T-helper 1 cell treated with Interleukin-12 subunit alpha and Interleukin-12 subunit beta and Interleukin-4 antibody, amounts not matched to agents 30 ng/mL and 1 ng/mL, for 36 hours (primary cell): ENCODE results near the gene UGP2. TPM values are rescaled to one million over a fixed set of nuclear protein-coding genes. Genes with fewer than 3 reads are reported as not detected.
"Not testable (repeated sequence)": the region's sequence is repeated elsewhere in the genome, so short reads cannot be mapped to it uniquely, and the experiment has no call there.

Experiments
- intact Hi-C: fragments of 100-400 bp; cut with micrococcal nuclease; formaldehyde crosslinking; loops from one replicate; pipeline ENCODE4 v1.15.1; 2024
- total RNA-seq: library from RNA; stranded (reverse); gene quantifications from 2 replicates; pipeline ENCODE4 v1.2.3, GENCODE V29; 2022

UGP2 gene
- total RNA-seq, 1 donor from 2014 or later, result 111 TPM

DNA sequence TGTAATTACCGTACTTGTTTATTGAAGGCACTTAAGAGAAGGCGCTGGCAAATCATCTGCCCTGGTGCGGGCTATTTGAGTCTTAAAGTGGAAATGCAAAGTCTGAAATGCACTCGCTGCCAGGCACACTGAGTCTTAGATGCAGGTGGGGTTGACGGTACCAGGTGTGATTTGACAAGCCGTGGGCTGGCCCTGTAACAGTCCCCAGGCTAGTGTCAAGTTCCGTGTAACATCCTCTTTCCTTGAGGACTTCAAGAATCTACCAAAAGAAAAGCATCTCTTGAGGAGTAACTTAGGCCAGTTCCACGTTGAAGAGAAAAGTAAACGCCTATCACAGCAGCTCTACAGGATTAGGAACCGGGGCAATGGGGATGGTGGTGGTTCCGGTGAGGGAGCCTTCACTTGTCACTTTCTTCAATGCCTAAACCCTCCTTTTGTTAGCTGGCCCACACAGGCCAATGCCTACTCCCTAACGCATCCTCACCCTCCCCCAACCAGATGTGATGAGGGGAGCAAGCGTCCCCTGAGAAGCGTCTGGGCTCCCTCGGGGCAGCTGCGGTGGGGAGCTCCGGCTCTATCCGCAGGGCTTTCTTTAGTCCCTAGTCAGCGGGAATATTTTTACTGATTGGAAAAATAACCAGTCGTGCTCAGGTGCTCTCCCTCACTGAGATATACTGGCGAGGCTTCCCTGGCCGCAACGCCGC lies 1.5 kb upstream of the UGP2 start:
- intact Hi-C loops, result loop anchor here (1.0 to 5.0 kb wide), 16 partner anchors 63 to 1951 kb away; partner anchors contain the start of genes AFTPH, CCT4, CEP68 and PELI1

- intact Hi-C loops, result loop anchor here (1.0 to 5.0 kb wide), 21 partner anchors 15 to 1952 kb away; partner anchors contain the start of genes ACTR2, AFTPH, CCT4 and CEP68
Observed at GRCh38 chr2:63840785-63841253, 877 bp upstream of the UGP2 start.

- intact Hi-C loops, result loop anchor here (1.0 to 5.0 kb wide), 10 partner anchors 8 to 1590 kb away; partner anchors contain the start of genes EHBP1, SERTAD2 and SPRED2
Observed at GRCh38 chr2:63842149-63843061, 709 bp downstream of the UGP2 start.

DNA sequence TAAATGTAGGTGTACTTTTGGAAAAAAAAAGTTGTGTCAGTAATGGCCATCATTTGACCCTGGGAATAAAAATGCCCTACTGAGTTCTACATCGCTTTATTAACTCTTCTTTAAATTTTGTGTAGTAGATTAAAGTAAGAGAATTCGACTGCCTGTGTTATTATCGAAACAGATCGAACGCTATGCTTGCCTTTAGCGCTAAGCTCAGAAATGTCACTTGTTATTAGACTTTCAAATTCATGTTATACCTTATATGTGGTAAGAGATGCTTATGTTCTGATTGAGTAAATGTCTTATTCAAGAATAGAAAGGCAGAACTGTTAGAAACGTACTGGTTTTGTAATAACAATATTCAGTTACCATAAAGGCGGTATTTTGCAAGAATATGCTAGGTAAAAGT lies 1.4 kb downstream of the UGP2 start:
- intact Hi-C loops, result loop anchor here (5.0 kb wide), 7 partner anchors 194 to 1589 kb away; partner anchors contain the start of genes SERTAD2 and SPRED2

DNA sequence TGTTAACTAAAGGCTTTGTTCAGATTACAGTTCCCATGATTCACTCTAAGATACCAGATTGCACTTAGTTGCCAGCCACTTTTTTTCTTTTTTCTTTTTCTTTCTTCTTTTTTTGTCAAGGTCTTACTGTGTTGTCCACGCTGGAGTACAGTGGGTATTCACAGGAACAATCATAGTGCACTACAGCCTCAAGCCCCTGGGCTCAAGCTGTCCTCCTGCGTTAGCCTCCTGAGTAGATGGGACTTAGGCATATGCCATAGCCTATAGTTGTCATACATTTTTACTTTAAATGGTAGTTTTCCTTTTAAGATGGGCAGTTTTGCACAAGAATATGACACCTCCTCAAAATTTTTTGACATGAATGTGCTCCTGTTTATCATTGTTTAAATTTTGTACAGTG lies 2.1 kb downstream of the UGP2 start:
- intact Hi-C loops, result loop anchor here (5.0 kb wide), 7 partner anchors 194 to 1589 kb away; partner anchors contain the start of genes SERTAD2 and SPRED2

- intact Hi-C loops, result loop anchor here (5.0 kb wide), 7 partner anchors 193 to 1588 kb away; partner anchors contain the start of genes SERTAD2 and SPRED2
Observed at GRCh38 chr2:63844616-63845015, 2.9 kb downstream of the UGP2 start.

DNA sequence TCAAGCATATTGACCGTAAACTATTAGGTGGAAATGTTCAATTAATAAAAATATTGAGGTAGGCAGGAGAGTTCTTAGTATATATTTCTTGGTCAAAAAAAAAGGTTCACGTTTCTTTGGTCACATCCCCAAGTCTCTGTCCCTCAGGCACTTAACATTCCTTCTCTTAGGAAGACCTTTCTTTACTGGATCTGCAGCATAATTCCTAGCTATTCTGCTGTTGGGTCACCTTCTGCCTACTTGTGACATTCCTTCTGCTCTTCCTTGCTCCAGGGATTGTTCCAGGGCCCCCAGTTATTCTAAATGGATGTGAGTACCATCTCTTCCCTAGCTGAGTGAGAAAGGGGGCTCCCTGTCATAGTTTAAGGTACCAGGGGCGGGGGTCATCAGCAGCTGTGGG lies 4.2 kb downstream of the UGP2 start:
- intact Hi-C loops, result no loop called here

DNA sequence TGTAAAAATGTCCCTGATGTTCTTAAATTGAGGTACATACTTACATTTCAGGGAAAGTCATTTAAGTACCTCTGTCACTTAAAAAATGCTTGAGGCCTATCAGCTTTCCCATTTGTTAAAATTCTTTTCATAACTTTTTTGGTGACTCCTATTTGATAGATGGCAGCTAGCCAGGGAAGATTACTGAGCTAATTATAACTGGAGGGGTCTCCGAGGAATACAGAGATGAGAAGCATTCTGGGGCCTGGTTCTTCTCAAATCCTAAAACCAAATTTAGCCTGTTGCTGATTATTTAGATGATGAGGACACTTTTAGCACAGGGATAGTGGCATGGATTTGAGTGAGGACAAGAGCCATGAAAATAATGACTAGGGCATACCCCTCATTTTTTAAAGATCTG lies 4.8 kb downstream of the UGP2 start:
- intact Hi-C loops, result no loop called here

DNA sequence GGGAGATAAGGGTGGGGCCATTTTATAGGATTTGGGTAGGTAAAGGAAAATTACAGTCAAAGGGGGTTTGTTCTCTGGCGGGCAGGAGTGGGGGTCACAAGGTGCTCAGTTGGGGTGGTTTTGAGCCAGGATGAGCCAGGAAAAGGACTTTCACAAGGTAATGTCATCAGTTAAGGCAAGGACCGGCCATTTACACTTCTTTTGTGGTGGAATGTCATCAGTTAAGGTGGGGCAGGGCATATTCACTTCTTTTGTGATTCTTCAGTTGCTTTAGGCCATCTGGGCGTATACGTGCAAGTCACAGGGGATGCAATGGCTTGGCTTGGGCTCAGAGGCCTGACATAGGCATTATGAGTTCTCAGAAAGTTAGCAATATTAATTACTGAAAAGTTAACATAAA lies 5.9 kb downstream of the UGP2 start:
- intact Hi-C loops, result not testable (repeated sequence)

- intact Hi-C loops, result loop anchor here (1.0 kb wide), 1 partner anchor 7 kb away; no protein-coding TSS in a partner anchor
Observed at GRCh38 chr2:63849381-63850203, 7.9 kb downstream of the UGP2 start.

- intact Hi-C loops, result loop anchor here (1.0 kb wide), 1 partner anchor 8 kb away; no protein-coding TSS in a partner anchor
Observed at GRCh38 chr2:63850204-63850571, 8.5 kb downstream of the UGP2 start.

GRCh38 chr2:63850649-63851048 lies 9.0 kb downstream of the UGP2 start:
- intact Hi-C loops, result loop anchor here (1.0 kb wide), 1 partner anchor 8 kb away; no protein-coding TSS in a partner anchor

DNA sequence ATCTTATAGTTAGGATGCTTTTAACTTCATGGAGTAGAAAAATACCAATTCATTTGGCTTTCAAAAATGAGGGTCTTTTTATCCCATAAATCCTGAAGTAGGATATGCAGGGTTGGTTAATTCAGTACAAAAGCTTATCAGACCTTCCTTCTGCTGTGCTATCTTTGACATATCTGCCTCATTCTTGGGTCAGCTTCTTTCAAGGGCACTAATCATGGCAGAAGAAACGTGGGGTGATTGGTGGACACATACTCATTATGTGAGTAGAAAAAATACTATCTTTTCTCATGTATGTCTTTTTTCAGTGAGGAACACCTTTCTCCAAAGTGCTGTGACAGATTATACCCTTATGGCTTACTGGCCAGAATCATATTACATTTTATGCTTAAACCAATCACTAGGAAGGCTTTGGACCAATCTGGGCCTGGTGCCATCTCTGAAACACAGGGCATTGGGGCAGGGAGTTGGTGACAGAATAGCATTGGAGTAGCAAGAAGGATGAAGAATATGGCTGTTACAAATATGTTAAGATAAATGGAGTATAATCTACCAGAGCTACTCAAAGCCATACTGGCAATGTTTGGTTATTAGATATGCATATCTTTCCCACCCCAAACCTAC lies 10.1 kb downstream of the UGP2 start:
- intact Hi-C loops, result no loop called here

DNA sequence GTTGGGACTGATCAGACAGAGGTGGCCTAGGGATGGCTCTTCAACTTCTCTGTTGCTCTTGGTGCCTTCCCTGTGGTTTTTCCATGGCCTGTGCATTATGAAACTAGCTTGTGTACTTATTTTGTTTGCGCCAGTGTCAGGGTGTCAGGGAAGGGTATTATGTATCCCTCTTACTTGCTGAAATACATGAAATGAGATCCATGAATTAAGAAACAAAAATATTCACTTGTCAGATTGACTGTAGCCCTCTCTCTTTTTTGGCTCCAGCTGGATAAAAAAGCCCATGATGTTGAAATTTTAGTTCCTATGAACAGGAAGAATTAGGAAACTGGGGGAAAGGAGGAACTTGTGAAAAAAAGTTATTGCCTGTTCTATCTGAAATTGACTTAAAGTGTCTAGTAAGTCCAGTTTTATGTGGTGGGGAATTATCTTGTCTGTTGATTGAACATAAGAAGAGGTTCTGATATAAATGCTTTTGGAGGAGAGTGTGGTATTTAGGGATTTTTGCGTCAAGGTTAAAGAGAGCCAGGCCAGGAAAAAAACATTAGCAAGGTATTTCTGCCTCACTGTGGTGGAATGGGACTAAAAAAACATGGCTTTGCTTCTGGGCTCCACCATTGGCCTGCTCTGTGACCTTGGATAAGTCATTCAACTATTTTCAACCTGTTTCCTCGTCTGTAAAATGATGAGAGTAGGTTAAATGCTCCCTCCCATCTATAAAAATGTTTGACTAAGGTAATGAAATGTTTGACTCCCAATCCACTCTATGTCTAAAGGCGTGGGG lies 12.0 kb downstream of the UGP2 start:
- intact Hi-C loops, result loop anchor here (1.0 kb wide), 1 partner anchor 10 kb away; no protein-coding TSS in a partner anchor

- intact Hi-C loops, result loop anchor here (1.0 to 5.0 kb wide), 7 partner anchors 14 to 1658 kb away; partner anchors contain the start of genes B3GNT2, EHBP1, MDH1 and PELI1
Observed at GRCh38 chr2:63855418-63856302, 14.0 kb downstream of the UGP2 start.

GRCh38 chr2:63856303-63856603 lies 14.6 kb downstream of the UGP2 start:
- intact Hi-C loops, result loop anchor here (1.0 to 5.0 kb wide), 7 partner anchors 15 to 1659 kb away; partner anchors contain the start of genes B3GNT2, EHBP1, MDH1 and PELI1

- intact Hi-C loops, result loop anchor here (5.0 kb wide), 3 partner anchors 284 to 1661 kb away; partner anchors contain the start of genes B3GNT2, EHBP1 and PELI1
Observed at GRCh38 chr2:63858291-63858690, 16.6 kb downstream of the UGP2 start.

DNA sequence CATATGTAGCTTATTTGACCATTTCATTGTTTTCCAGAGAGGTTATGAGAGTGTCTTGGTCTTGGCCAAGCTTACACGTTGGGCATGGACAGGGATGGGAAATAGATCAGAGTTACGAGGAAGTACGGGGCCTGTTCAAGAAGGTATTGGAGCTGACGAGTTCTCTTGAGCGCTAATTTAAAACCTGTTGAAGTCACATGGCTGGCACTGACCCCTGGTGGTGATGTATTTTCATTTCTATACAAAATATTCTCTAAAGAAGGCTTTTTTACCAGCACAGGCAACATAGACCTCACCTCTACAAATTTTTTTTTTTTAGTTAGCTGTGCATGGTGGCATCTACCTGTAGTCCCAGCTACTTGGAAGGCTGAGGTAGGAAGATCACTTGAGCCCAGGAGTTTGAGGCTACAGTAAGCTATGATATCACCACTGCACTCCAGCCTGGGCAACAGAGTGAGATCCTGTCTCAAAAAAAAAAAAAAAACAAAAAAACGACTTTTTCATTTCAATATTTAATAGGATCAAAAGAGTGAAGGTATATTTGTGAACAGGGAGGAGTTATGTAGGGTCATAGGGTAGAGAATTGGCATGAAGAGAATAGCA lies 19.6 kb downstream of the UGP2 start:
- intact Hi-C loops, result loop anchor here (1.0 to 2.0 kb wide), 5 partner anchors 19 to 273 kb away; partner anchors contain the start of genes MDH1 and WDPCP
